GM12874 (cell line): ENCODE results near the gene FGF21.

ENCODE experiments used
- CTCF ChIP-seq: IDR thresholded peaks from 2 replicates; pipeline ENCODE4 v1.5.1; 2011; ENCODE audit warnings: low read depth, mild to moderate bottlenecking, control low read depth, low read length, moderate library complexity; ENCODE audit not compliant: insufficient read depth

The FGF21 gene

GRCh38 chr19:48755084-48755641 lies at the start of gene FGF21:
Gene FGF21, plus strand, starts transcription at chr19:48755524. Its CDS starts 713 bp downstream, at chr19:48756237.
- no peak for TF ChIP-seq CTCF

- TF ChIP-seq CTCF: no peak
Measured at GRCh38 chr19:48708471-48708870, 46.9 kb upstream of the FGF21 start.

- no peak for TF ChIP-seq CTCF
Measured at GRCh38 chr19:48711106-48711662, 44.1 kb upstream of the FGF21 start.

- TF ChIP-seq CTCF: 0 out of 2 replicates have a peak, but pooled peaks have one; percentile 1
Measured at GRCh38 chr19:48713041-48713863, 42.1 kb upstream of the FGF21 start.

- TF ChIP-seq CTCF: no peak
Measured at GRCh38 chr19:48713864-48714755, 41.2 kb upstream of the FGF21 start.

GRCh38 chr19:48714759-48715675 lies 40.3 kb upstream of the FGF21 start:
- no peak for TF ChIP-seq CTCF
